ENCODE data around the gene MPIG6B.

DNA sequence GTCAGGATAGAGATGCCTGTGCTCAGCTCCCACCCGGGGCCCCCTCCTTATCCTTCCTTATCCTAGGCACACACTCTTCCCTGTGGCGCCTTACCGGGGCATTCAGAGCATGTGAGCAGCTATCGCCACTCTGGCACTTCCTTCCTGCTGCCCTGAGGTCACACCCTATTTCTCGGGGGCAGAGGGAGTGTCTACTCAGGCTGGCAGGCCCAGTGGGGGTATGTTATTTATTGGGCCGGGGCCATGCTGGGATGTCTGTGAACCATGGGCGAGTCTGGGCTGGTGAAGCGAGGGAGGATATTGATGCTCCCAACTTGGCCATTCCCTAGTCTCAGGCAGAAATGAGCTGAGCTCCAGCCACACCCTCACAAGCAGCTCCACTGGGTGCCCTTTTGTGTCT is 11.9 kb upstream of the MPIG6B start:
- TF ChIP-seq, protein P1, sequence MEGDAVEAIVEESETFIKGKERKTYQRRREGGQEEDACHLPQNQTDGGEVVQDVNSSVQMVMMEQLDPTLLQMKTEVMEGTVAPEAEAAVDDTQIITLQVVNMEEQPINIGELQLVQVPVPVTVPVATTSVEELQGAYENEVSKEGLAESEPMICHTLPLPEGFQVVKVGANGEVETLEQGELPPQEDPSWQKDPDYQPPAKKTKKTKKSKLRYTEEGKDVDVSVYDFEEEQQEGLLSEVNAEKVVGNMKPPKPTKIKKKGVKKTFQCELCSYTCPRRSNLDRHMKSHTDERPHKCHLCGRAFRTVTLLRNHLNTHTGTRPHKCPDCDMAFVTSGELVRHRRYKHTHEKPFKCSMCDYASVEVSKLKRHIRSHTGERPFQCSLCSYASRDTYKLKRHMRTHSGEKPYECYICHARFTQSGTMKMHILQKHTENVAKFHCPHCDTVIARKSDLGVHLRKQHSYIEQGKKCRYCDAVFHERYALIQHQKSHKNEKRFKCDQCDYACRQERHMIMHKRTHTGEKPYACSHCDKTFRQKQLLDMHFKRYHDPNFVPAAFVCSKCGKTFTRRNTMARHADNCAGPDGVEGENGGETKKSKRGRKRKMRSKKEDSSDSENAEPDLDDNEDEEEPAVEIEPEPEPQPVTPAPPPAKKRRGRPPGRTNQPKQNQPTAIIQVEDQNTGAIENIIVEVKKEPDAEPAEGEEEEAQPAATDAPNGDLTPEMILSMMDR (IDR thresholded peaks at IDR 0.05; ENCODE audit: low read depth, low read length, poor library complexity, severe bottlenecking), result no peak
- TF ChIP-seq EZH2phosphoT487 (IDR thresholded peaks at IDR 0.05; ENCODE audit: borderline replicate concordance, low read length), result no peak
